GM19452 (cell line): ENCODE measurements around the gene KANK4.

Source experiments
- ATAC-seq: cut with Tn5 transposase; IDR thresholded peaks from one replicate; pipeline ENCODE4 v1.9.1; 2021; ENCODE audit not compliant: unreplicated experiment

KANK4 gene

GRCh38 chr1:62212411-62212810 lies 106.8 kb downstream of the KANK4 start:
- no peak for ATAC-seq

- ATAC-seq = no peak
Observed at GRCh38 chr1:62210960-62211359, 108.3 kb downstream of the KANK4 start.

GRCh38 chr1:62209931-62210595 lies 109.2 kb downstream of the KANK4 start:
- no peak for ATAC-seq

GRCh38 chr1:62208970-62209369 lies 110.3 kb downstream of the KANK4 start:
- ATAC-seq = no peak

- no peak for ATAC-seq
Observed at GRCh38 chr1:62208087-62208486, 111.1 kb downstream of the KANK4 start.

GRCh38 chr1:62207187-62207586 lies 112.0 kb downstream of the KANK4 start:
- ATAC-seq = no peak

- ATAC-seq = no peak
Observed at GRCh38 chr1:62198781-62199125, 120.5 kb downstream of the KANK4 start.

- no peak for ATAC-seq
Observed at GRCh38 chr1:62198069-62198780, 121.0 kb downstream of the KANK4 start.

- no peak for ATAC-seq
Observed at GRCh38 chr1:62196086-62196690, 123.0 kb downstream of the KANK4 start.

- no peak for ATAC-seq
Observed at GRCh38 chr1:62194651-62195544, 124.3 kb downstream of the KANK4 start, which contains the start of gene L1TD1. TSS of gene L1TD1 (plus strand) at chr1:62194849. CDS start at chr1:62206629, 11,780 bp downstream.

- ATAC-seq = no peak
Observed at GRCh38 chr1:62188111-62188510, 131.1 kb downstream of the KANK4 start.

- no peak for ATAC-seq
Observed at GRCh38 chr1:62187548-62187947, 131.7 kb downstream of the KANK4 start.
